BLaER1 treated with 17β-estradiol and CSF1 and Interleukin-3, amounts not matched to agents 10 nM and 100 nM (cell line): Measurements from ENCODE around the gene RSPO1.
"Not testable (repeated sequence)": the region's sequence is repeated elsewhere in the genome, so short reads cannot be mapped to it uniquely, and the experiment has no call there.

Experiments used
- H3K27ac ChIP-seq, 11 experiments: shearing (Covaris generic); formaldehyde crosslinking; 2 replicates each; pipeline ENCODE4 v1.8.1; 2022
- H3K27me3 ChIP-seq, 11 experiments: shearing (Covaris generic); formaldehyde crosslinking; 2 replicates each; pipeline ENCODE4 v1.8.1; 2022
- H3K36me3 ChIP-seq, 11 experiments: shearing (Covaris generic); formaldehyde crosslinking; 2 replicates each; pipeline ENCODE4 v1.8.1; 2022
- H3K4me1 ChIP-seq, 10 experiments: shearing (Covaris generic); formaldehyde crosslinking; 2 replicates each; pipeline ENCODE4 v1.8.1; 2022
- H3K4me2 ChIP-seq, 11 experiments: shearing (Covaris generic); formaldehyde crosslinking; 2 replicates each; pipeline ENCODE4 v1.8.1; 2022
- H3K4me3 ChIP-seq, 10 experiments: shearing (Covaris generic); formaldehyde crosslinking; 2 replicates each; pipeline ENCODE4 v1.8.1; 2022
- H3K9ac ChIP-seq, 11 experiments: shearing (Covaris generic); formaldehyde crosslinking; 2 replicates each; pipeline ENCODE4 v1.8.1; 2022
- H3K9me3 ChIP-seq, 11 experiments: shearing (Covaris generic); formaldehyde crosslinking; replicated peaks in 1 of 11; 2 replicates each; pipeline ENCODE4 v1.8.1; 2022
- H4K20me1 ChIP-seq, 11 experiments: shearing (Covaris generic); formaldehyde crosslinking; 2 replicates each; pipeline ENCODE4 v1.8.1; 2022
- Cebpa-rat ChIP-seq, 11 experiments: shearing (Covaris generic); IDR thresholded peaks; 2 replicates each; pipeline ENCODE4 v1.8.1; 2022

RSPO1 gene

DNA sequence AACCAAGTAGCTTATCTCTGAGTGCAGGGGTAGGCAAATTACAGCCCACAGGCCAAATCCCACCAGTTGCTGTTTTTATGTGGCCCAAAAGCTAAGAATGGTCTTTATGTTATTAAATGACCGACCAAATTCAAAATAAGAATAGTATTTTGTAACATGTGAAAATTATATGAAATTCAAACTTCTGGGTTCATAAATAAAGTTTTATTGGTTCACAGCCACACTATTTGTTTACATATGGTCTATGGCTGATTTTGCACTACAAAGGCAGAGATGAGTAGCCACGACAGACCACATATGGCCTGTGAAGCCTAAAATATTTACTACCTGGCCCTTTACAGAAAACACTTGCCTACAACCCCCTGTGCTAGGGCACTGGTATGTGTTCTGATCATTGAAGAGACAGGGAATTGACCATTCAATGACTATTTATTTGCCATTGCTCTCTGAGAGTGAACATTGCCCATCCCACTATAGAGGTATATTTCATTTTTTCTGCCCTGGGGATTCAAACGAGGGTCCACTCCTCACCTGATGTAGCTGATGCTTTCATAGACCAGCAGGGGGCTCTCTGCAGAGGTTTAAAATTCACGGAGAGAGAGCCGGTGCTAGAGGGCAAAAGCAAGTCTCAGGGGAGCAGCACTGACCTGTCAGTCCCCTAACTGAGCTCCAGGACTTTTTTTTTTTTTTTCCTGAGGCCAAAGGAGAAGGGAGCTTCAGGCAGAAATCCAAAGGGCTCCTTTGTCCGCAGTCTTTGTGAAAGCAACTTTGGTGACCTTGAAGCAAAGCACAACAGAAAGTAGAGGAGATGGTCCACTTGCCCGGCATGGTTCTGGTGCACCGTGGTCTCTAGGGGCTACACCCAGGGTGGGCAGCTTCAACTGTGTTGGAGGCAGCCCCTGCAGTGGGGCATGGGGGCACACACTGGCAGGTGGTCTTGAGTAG is 31.7 kb downstream of the RSPO1 start:
- H3K4me3 ChIP-seq, result no peak overlapping the region

DNA sequence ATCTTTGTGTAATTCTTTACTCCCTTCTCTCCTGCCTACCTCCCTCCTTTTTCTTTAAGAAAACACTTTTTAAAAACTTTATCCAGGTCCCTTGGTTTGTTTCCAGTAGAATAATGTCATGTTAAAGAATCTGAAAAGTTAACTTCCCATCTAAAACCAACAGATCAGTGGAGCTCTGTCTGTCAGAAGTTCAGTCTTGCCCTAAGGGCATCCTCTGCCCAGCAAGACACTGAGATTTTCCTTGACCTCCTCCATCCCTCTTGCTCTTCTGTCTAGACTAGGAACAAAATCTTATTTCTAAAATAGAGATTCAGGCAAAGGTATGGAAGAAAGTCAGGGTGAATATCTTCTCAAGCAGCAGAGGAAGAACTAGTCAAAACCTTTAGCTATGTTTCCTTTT is 33.3 kb downstream of the RSPO1 start:
- Histone ChIP-seq H3K27me3 (no peaks in the 10 kb centered on the region), H3K4me2 (no peak overlapping the region), H3K9ac (no peak overlapping the region), H3K36me3 (no peaks in the 10 kb centered on the region), H4K20me1 (no peaks in the 10 kb centered on the region), H3K9me3 (no peaks in the 10 kb centered on the region), H3K27ac (no peak overlapping the region), H3K4me1 (peaks cover under 1 to 10% (median 5%) of the 10 kb centered on the region in 10 experiments; a peak in 14 of 20 replicates), H3K4me3 (no peak overlapping the region)
- no peak for TF ChIP-seq Cebpa-rat (IDR thresholded peaks at IDR 0.05)

More for the DNA sequence above, 31.7 kb downstream of the RSPO1 start:
- Histone ChIP-seq H3K9ac (no peak overlapping the region), H3K9me3 (no peaks in the 10 kb centered on the region), H4K20me1 (no peaks in the 10 kb centered on the region), H3K36me3 (no peaks in the 10 kb centered on the region), H3K4me1 (peaks cover 0 to 14% (median 5%) of the 10 kb centered on the region in 10 experiments; a peak in 12 of 20 replicates), H3K27me3 (no peaks in the 10 kb centered on the region; a peak in 1 of 22 replicates), H3K27ac (no peak overlapping the region), H3K4me2 (no peak overlapping the region)
- TF ChIP-seq Cebpa-rat (IDR thresholded peaks at IDR 0.05), result no peak

DNA sequence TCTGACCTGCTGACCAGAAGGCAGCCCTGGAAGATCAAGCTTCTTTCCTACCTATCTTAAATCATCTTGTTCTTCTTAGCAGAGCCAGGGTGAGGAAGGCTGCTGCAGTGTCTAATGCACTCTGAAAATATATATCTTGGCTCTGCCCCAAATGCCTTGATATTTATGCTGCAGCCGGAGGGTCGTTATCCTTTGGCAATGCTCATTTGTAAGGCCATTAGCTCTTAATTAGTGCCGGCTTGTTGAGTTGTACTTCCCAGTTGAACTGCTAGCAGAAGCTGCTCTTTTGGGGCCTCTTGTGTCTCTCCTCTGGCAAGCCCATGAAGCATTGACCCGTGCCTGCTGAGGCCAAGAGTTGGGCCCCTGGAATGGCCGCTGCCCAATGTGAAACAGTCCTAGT is 34.8 kb downstream of the RSPO1 start:
- no peak overlapping the region for H3K4me2 ChIP-seq
- H4K20me1 ChIP-seq, result peaks cover 0 to 6% (median 5%) of the 10 kb centered on the region in 11 experiments; a peak in 11 of 22 replicates
- no peak overlapping the region for H3K4me3 ChIP-seq
- no peaks in the 10 kb centered on the region for H3K27me3 ChIP-seq
- no peak overlapping the region for H3K27ac ChIP-seq
- no peaks in the 10 kb centered on the region for H3K36me3 ChIP-seq
- no peak overlapping the region; a peak in 1 of 22 replicates for H3K9ac ChIP-seq
- TF ChIP-seq Cebpa-rat (IDR thresholded peaks at IDR 0.05), result no peak
- no peaks in the 10 kb centered on the region for H3K9me3 ChIP-seq
- H3K4me1 ChIP-seq, result peaks cover 2 to 9% (median 7%) of the 10 kb centered on the region in 10 experiments; a peak in 16 of 20 replicates

DNA sequence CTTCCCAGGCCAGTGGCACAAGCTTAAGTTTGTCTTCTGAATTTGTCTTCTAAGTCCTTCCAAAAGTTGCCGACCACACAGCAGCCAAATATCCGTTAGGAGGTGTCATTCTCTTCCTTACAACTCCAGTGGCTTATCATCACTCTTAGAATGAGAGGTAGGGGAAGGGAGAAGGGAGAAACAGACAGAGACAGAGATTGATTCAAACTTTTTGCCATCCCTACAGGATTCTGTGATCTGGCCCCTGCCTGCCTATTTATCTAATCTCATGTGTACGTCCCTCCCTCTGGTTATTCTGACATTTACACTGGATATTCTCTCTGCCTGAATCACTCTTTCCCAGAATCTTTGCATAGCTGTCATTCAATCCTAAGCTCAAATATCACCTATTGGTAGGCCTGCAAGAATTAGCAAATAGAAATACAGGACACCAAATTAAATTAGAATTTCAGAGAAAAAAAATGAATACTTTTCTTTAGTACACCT is 38.5 kb downstream of the RSPO1 start:
- Histone ChIP-seq H3K4me2 (peak overlapping the region; percentile 79 to 97 (median 93)), H3K9me3 (no peaks in the 10 kb centered on the region), H3K4me1 (peaks cover 18 to 26% (median 22%) of the 10 kb centered on the region in 10 experiments), H3K4me3 (peak overlapping the region; percentile 69 to 91 (median 83)), H3K27me3 (no peaks in the 10 kb centered on the region), H4K20me1 (peaks cover 13 to 42% (median 42%) of the 10 kb centered on the region in 11 experiments; a peak in 21 of 22 replicates), H3K9ac (peak overlapping the region; percentile 76 to 91 (median 87); a peak in 21 of 22 replicates), H3K36me3 (peaks cover 25 to 35% (median 29%) of the 10 kb centered on the region in 11 experiments), H3K27ac (peak overlapping the region in 7 of 11 experiments; percentile 77 to 88 (median 81); a peak in 10 of 22 replicates)
- TF ChIP-seq Cebpa-rat (IDR thresholded peaks at IDR 0.05), result no peak

DNA sequence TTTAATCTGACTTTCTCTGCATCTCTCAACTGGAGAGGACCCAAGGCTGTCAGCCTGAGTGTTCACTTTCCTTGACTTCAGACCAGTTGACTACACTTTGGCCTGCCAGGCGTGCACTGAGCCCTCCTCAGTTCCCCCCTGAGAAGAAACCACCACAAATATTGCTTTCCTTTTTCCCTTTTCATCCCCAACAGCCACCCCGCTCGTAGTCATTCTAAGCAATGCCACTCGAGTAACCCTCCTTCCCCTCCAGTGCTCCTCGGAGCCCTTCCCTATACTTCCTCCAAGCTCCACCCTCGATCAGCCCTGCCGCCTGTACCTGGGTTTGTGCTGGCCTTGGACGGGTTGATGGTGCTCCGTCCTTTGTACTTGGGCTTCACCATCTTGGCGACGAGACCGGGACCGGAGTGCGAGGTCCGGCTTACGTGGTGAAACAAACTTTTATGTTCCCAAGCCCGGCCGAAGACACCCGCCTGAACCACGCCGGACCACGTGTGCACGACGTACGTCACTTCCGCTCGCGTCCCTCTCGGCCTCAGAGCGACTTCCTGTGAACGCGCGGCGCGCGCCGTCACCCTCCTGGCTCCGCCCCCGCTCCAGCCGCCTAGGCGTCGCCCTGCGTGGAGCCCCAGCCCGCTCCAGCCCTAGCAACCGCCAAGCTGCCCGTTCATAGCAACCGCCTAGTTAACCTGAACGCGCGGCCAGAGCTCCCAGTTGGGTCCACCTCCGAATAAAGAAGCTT is 39.1 kb downstream of the RSPO1 start, which contains the start of gene GNL2:
Gene GNL2 (minus strand): TSS at position 498 of the 742 bp plus-strand sequence. CDS start 115 bp downstream, at position 383.
- no peaks in the 10 kb centered on the region for H3K27me3 ChIP-seq
- no peak for TF ChIP-seq Cebpa-rat (IDR thresholded peaks at IDR 0.05)
- peaks cover 31 to 41% (median 35%) of the 10 kb centered on the region in 11 experiments for H3K36me3 ChIP-seq
- H4K20me1 ChIP-seq, result peaks cover 13 to 49% (median 48%) of the 10 kb centered on the region in 11 experiments; a peak in 21 of 22 replicates
- H3K9me3 ChIP-seq, result no peaks in the 10 kb centered on the region
- peak within 1 kb of the TSS; percentile 76 to 91 (median 87) for H3K9ac ChIP-seq
- peaks cover 18 to 26% (median 22%) of the 10 kb centered on the region in 10 experiments for H3K4me1 ChIP-seq
- peak within 1 kb of the TSS; percentile 50 to 88 (median 85); a peak in 21 of 22 replicates for H3K27ac ChIP-seq
- H3K4me3 ChIP-seq, result peak within 1 kb of the TSS; percentile 69 to 91 (median 83)
- peak within 1 kb of the TSS; percentile 88 to 98 (median 95) for H3K4me2 ChIP-seq

DNA sequence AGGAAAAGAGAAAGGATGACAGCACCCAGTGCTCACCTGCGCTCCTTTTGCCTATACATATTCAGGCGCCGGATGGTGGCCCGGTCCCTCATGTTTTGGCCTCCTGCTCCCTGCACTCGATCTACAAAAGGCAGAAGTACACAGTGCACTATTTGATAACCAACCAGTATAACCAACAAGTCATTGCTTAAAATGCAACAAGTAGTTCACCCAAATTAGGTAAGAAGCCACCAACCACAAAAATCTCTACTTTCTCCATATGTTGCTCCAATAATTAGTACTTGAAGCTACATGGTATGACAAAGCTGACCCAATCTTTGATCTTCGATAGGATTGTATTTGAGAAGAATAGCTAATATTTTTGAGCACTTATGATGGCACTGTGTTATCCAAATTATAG is 41.0 kb downstream of the RSPO1 start:
- peaks cover 18 to 26% (median 22%) of the 10 kb centered on the region in 10 experiments for H3K4me1 ChIP-seq
- peaks cover 13 to 67% (median 66%) of the 10 kb centered on the region in 11 experiments; a peak in 21 of 22 replicates for H4K20me1 ChIP-seq
- peak overlapping the region in 4 of 10 experiments; percentile 89 to 91 (median 90); a peak in 8 of 20 replicates for H3K4me3 ChIP-seq
- H3K9me3 ChIP-seq, result no peaks in the 10 kb centered on the region
- peaks cover 50 to 60% (median 54%) of the 10 kb centered on the region in 11 experiments for H3K36me3 ChIP-seq
- H3K27ac ChIP-seq, result no peak overlapping the region
- peak overlapping the region in 6 of 11 experiments; percentile 76 to 89 (median 88); a peak in 6 of 22 replicates for H3K9ac ChIP-seq
- no peaks in the 10 kb centered on the region for H3K27me3 ChIP-seq
- TF ChIP-seq Cebpa-rat (IDR thresholded peaks at IDR 0.05), result no peak
- H3K4me2 ChIP-seq, result peak overlapping the region; percentile 88 to 98 (median 95)

DNA sequence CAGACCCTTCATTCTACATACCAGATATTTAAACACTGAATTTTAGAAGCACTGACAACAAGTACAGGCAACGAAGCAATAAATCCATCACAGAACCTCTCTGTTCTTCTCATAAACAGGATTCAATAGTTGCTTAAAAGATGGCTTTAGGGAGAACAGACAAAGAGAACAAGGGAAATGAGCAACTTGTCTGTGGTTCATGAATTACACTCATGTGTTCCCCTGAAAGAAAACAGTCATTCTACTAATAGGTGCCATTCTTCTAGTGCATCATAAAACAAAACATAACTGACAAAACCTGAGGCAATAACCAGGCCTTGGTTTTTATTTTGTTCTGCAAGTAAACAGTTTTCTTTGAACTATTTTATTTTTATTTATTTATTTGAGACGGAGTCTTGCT is 45.8 kb downstream of the RSPO1 start:
- Histone ChIP-seq H3K4me2 (no peak overlapping the region), H4K20me1 (peaks cover 4 to 100% (median 77%) of the 10 kb centered on the region in 11 experiments; a peak in 21 of 22 replicates), H3K4me3 (no peak overlapping the region), H3K27me3 (no peaks in the 10 kb centered on the region), H3K4me1 (peaks cover 5 to 10% (median 6%) of the 10 kb centered on the region in 10 experiments), H3K27ac (no peak overlapping the region), H3K9me3 (no peaks in the 10 kb centered on the region), H3K9ac (no peak overlapping the region; a peak in 1 of 22 replicates), H3K36me3 (peaks cover 94 to 100% (median 99%) of the 10 kb centered on the region in 11 experiments)
- no peak for TF ChIP-seq Cebpa-rat (IDR thresholded peaks at IDR 0.05)

DNA sequence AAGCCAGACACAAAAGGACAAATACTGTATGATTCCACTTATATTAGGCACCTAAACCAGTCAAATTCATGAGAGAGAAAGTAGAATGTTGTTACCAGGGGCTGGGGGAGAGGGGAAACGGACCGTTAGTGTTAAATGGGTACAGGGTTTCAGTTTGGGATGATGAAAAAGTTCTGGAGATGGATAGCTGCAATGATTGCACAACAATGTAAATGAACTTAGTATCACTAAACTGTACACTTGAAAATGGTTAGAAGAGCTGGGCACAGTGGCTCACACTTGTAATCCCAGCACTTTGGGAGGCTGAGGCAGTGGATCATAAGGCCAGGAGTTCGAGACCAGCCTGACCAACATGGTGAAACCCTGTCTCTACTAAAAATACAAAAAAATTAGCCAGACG is 50.1 kb downstream of the RSPO1 start:
- Histone ChIP-seq H4K20me1 (peaks cover 0 to 94% (median 56%) of the 10 kb centered on the region in 11 experiments; a peak in 17 of 22 replicates), H3K36me3 (peaks cover 96 to 100% (median 100%) of the 10 kb centered on the region in 11 experiments)
- H3K27me3 ChIP-seq, H3K9me3 ChIP-seq, H3K4me2 ChIP-seq, H3K4me1 ChIP-seq, H3K9ac ChIP-seq, H3K27ac ChIP-seq, H3K4me3 ChIP-seq: not testable (repeated sequence)
- TF ChIP-seq Cebpa-rat (IDR thresholded peaks at IDR 0.05), result peak in 2 of 11 experiments; percentile 30 to 74; a peak in 3 of 22 replicates
